HepG2 (cell line): ENCODE data around the gene MACROD2. TPM values are rescaled to one million over a fixed set of nuclear protein-coding genes. Genes with fewer than 3 reads are reported as not detected.

Source experiments
- ATAC-seq: fragments of 200-7000 bp; cut with Tn5 transposase; 3 replicates; pipeline ENCODE4 v1.9.1; 2020; ENCODE audit warnings: mild to moderate bottlenecking, moderate library complexity
- BruUV-seq: library from RNA; stranded (reverse); fragments of 400-500 nt; replicated peaks from 2 replicates; lab custom pipeline; 2021; lab: Mats Ljungman, UMichigan
- CTCF ChIA-PET: fragments of 300-600 bp; formaldehyde crosslinking; extraction: SDS; loops from one replicate; lab custom pipeline; 2021; ENCODE audit warnings: low total read pairs, inconsistent platforms, low intra/inter-chr PET ratio; lab: Yijun Ruan, JAX
- POLR2A ChIA-PET: fragments of 350-600 bp; sonication (Branson Sonifier 250); formaldehyde crosslinking; loops from one replicate; lab custom pipeline; 2020; ENCODE audit warnings: antibody characterized with exemption, inconsistent platforms; lab: Yijun Ruan, JAX
- DNase-seq: peaks from one replicate; pipeline ENCODE4 v3.0.0-alpha.2; 2015; ENCODE audit warnings: low spot score
- FAIRE-seq: peaks from 3 replicates; lab custom pipeline; 2011; peaks lifted over from hg19 to GRCh38; lab: Jason Lieb, UNC
- H2AFZ ChIP-seq: one replicate; pipeline ENCODE4 v1.6.1; 2011; ENCODE audit warnings: low read length, inconsistent platforms
- H3K27ac ChIP-seq: fragments of 300-600 bp; 3 replicates; pipeline ENCODE4 v1.8.0; 2011; ENCODE audit warnings: mixed run types, mild to moderate bottlenecking, mixed read lengths, low read length, inconsistent platforms; ENCODE audit not compliant: insufficient read depth; ENCODE audit errors: extremely low read length
- H3K27me3 ChIP-seq, 2 experiments: fragments of 200-600 bp in 1 of 2; 2 replicates in 1 of 2; 3 replicates in 1 of 2; pipeline versions ENCODE4 v1.6.0 to v1.8.0; 2011; ENCODE audit warnings: low read length in 2 of 2, mild to moderate bottlenecking in 2 of 2, moderate library complexity in 2 of 2, inconsistent platforms in 1 of 2; ENCODE audit not compliant: insufficient read depth in 2 of 2, control insufficient read depth in 1 of 2
- H3K36me3 ChIP-seq, 2 experiments: fragments of 200-600 bp in 1 of 2; replicated peaks in 1 of 2; 2 replicates in 1 of 2; 3 replicates in 1 of 2; pipeline versions ENCODE4 v1.5.1 to v1.8.0; 2011; ENCODE audit warnings: low read length in 2 of 2, inconsistent platforms in 1 of 2; ENCODE audit not compliant: insufficient read depth in 2 of 2, control insufficient read depth in 1 of 2
- H3K4me1 ChIP-seq: 2 replicates; pipeline ENCODE4 v1.5.1; 2012; ENCODE audit warnings: low read length, inconsistent platforms; ENCODE audit not compliant: insufficient read depth
- H3K4me2 ChIP-seq: 2 replicates; pipeline ENCODE4 v1.6.0; 2011; ENCODE audit warnings: low read depth, low read length, inconsistent platforms
- H3K4me3 ChIP-seq, 3 experiments: fragments of 200-600 bp in 1 of 3; sonication (generic), shearing (Covaris generic) in 1 of 3; replicated peaks in 1 of 3; 2 replicates each; pipeline ENCODE4 v1.5.1; 2011 to 2016; ENCODE audit warnings: low read length in 3 of 3, inconsistent platforms in 2 of 3, low read depth in 2 of 3, mild to moderate bottlenecking in 2 of 3, control low read depth in 1 of 3, mixed read lengths in 1 of 3; ENCODE audit not compliant: insufficient read depth in 1 of 3
- H3K79me2 ChIP-seq: one replicate; pipeline ENCODE4 v1.6.1; 2011; ENCODE audit warnings: low read length, inconsistent platforms; ENCODE audit not compliant: insufficient read depth
- H3K9ac ChIP-seq: 2 replicates; pipeline ENCODE4 v1.6.0; 2011; ENCODE audit warnings: mild to moderate bottlenecking, low read depth, low read length, inconsistent platforms; ENCODE audit not compliant: insufficient read depth
- H3K9me3 ChIP-seq: 2 replicates; pipeline ENCODE4 v1.5.1; 2012; ENCODE audit warnings: mild to moderate bottlenecking, low read length
- H4K20me1 ChIP-seq: 2 replicates; pipeline ENCODE4 v1.6.0; 2011; ENCODE audit warnings: inconsistent platforms, mild to moderate bottlenecking, low read length, moderate library complexity; ENCODE audit not compliant: insufficient read depth
- FOXC1 ChIP-seq: sonication (generic); formaldehyde crosslinking; IDR thresholded peaks from 2 replicates; pipeline ENCODE4 v1.8.0; 2022; ENCODE audit warnings: mild to moderate bottlenecking, missing genetic modification reagents, borderline replicate concordance
- HDAC1 ChIP-seq: sonication (generic); formaldehyde crosslinking; IDR thresholded peaks from 2 replicates; pipeline ENCODE4 v1.5.1; 2020; ENCODE audit warnings: mild to moderate bottlenecking, missing genetic modification reagents
- KLF16 ChIP-seq, 2 experiments: sonication (generic) in 1 of 2; formaldehyde crosslinking in 1 of 2; IDR thresholded peaks; 2 replicates each; pipeline versions ENCODE4 v1.6.1 to v1.8.0; 2016 to 2023; ENCODE audit warnings: missing genetic modification reagents in 2 of 2, missing compliant biosample characterization in 1 of 2
- MED8 ChIP-seq: sonication (generic); formaldehyde crosslinking; IDR thresholded peaks from 2 replicates; pipeline ENCODE4 v1.8.1; 2023; ENCODE audit warnings: mild to moderate bottlenecking, missing genetic modification reagents; ENCODE audit not compliant: insufficient replicate concordance
- NFIB ChIP-seq: sonication (generic); formaldehyde crosslinking; IDR thresholded peaks from 2 replicates; pipeline ENCODE4 v1.9.0; 2021; ENCODE audit warnings: missing genetic modification reagents, mild to moderate bottlenecking, borderline replicate concordance
- RAD51 ChIP-seq: fragments of 450-650 bp; IDR thresholded peaks from 2 replicates; pipeline ENCODE4 v1.6.1; 2016; ENCODE audit warnings: borderline replicate concordance
- SMAD1 ChIP-seq: sonication (generic); formaldehyde crosslinking; IDR thresholded peaks from 2 replicates; pipeline ENCODE4 v1.4.0; 2020; ENCODE audit warnings: missing genetic modification reagents, low read depth, mild to moderate bottlenecking, borderline replicate concordance
- SRSF9 ChIP-seq: fragments of 200-400 bp; formaldehyde crosslinking; IDR thresholded peaks from 2 replicates; pipeline ENCODE4 v1.6.1; 2018; ENCODE audit warnings: borderline replicate concordance, mild to moderate bottlenecking, low read depth, low read length; ENCODE audit not compliant: insufficient read depth, poor library complexity, severe bottlenecking
- ZNF350 ChIP-seq: sonication (generic); formaldehyde crosslinking; IDR thresholded peaks from 2 replicates; pipeline ENCODE4 v1.4.0; 2020; ENCODE audit warnings: mild to moderate bottlenecking, low read depth, missing genetic modification reagents, borderline replicate concordance
- ZNF44 ChIP-seq: sonication (generic); formaldehyde crosslinking; IDR thresholded peaks from 2 replicates; pipeline ENCODE4 v1.5.1; 2020; ENCODE audit warnings: mild to moderate bottlenecking, missing genetic modification reagents
- ZNF451 ChIP-seq: sonication (generic); formaldehyde crosslinking; IDR thresholded peaks from 2 replicates; pipeline ENCODE4 v1.5.0; 2020; ENCODE audit warnings: mild to moderate bottlenecking, missing genetic modification reagents
- ZNF777 ChIP-seq: sonication (generic); formaldehyde crosslinking; IDR thresholded peaks from 2 replicates; pipeline ENCODE4 v1.4.0; 2020; ENCODE audit warnings: missing genetic modification reagents
- WGBS: methylation state at CpG from one replicate; pipeline ENCODE4 v1.1.6; 2017; ENCODE audit warnings: low lambda C conversion rate; 5-methylcytosine and 5-hydroxymethylcytosine counted together
- in situ Hi-C: cut with HindIII; loops from 2 replicates; pipeline ENCODE4 v1.10.0; 2017; ENCODE audit warnings: low pct_unique_long_range_greater_than_20kb; ENCODE audit not compliant: extremely low pct_ligation_motif_present
- intact Hi-C: fragments of 100-400 bp; cut with micrococcal nuclease; formaldehyde crosslinking; loops from one replicate; pipeline ENCODE4 v1.10.0; 2022; ENCODE audit not compliant: unreplicated experiment
- polyA plus RNA-seq, 8 experiments: library from polyadenylated mRNA; depleted of rRNA in 3 of 8; stranded (reverse) in 7 of 8; unstranded in 1 of 8; fragments of >200 nt; fragmentation: Illumina TruSeq in 4 of 8; extraction: Trizol in 4 of 8; gene quantifications; 2 replicates each; pipeline versions ENCODE4 v1.2.1 to v1.2.3, GENCODE V29; 2011 to 2016; ENCODE audit warnings: low read depth in 4 of 8, missing spikeins in 1 of 8, mixed read lengths in 1 of 8; ENCODE audit not compliant: insufficient read depth in 1 of 8
- total RNA-seq, 5 experiments: library from RNA; depleted of rRNA; stranded (reverse); fragments of >200 nt; fragmentation: Illumina TruSeq; extraction: Trizol; gene quantifications; 2 replicates each; pipeline ENCODE4 v1.2.3, GENCODE V29; 2016; ENCODE audit warnings: low read depth in 1 of 5
- TF ChIP-seq, protein P1 (sequence below): sonication (generic); formaldehyde crosslinking; IDR thresholded peaks from 2 replicates; pipeline ENCODE4 v1.5.0; 2020; ENCODE audit warnings: mild to moderate bottlenecking, missing genetic modification reagents
- TF ChIP-seq, protein P2 (sequence below): sonication (generic); formaldehyde crosslinking; conservative IDR thresholded peaks from 2 replicates; pipeline ENCODE4 v1.8.1; 2023; ENCODE audit warnings: missing genetic modification reagents
- TF ChIP-seq, protein P3 (sequence below): sonication (generic); formaldehyde crosslinking; IDR thresholded peaks from 2 replicates; pipeline ENCODE4 v1.5.1; 2020; ENCODE audit warnings: missing genetic modification reagents, mild to moderate bottlenecking, borderline replicate concordance
- TF ChIP-seq, protein P4 (sequence below): sonication (generic); formaldehyde crosslinking; IDR thresholded peaks from 2 replicates; pipeline ENCODE4 v1.5.1; 2020; ENCODE audit warnings: missing genetic modification reagents, mild to moderate bottlenecking, borderline replicate concordance

Gene MACROD2
- total and polyA plus RNA-seq, 2 of the 13 experiments (the other 11 are each of a cell fraction or from before 2014, with no cell fraction given) = 0.13 to 0.51 TPM

DNA sequence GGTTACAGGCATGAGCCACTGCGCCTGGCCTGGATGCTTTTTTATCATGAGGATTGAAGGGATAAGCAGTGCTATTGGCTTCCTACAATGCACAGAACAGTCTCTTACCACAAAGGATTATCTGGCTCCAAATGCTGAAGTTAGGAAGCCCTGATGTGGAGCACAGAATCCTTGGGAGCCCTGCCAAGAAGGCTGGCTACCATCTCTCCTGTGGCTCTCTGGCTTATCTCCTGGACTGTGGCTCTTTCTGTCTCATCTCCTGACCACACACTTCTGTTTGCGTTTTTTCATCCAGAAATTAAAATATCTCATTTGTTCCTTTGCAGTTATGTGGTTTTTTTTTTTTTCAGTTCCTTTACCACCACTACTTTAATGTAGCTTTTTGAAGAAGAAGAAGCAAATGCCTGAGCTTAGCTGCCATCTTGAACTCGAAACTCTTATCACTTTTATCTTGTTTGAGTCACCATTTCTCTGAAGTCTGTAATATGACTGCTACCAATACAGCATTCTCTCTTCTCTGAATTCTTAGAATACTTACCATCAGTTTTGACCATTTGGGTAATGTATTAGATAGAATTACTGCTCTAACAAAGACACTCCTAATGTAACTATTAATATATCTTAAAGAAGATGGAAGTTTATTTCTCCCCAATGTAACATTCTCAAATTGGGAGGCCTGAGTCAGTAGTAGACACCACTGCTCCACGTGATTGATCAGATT is 1533.2 kb downstream of the MACROD2 start:
- no peaks in the 10 kb centered on the region for H4K20me1 ChIP-seq
- DNase-seq (no peak), ATAC-seq (no peak)
- no TSS peak for BruUV-seq
- WGBS = 11% methylated on average over 4 of the region's 4 CpGs
- CTCF ChIA-PET = no interaction called here
- POLR2A ChIA-PET = no interaction called here
- no peak overlapping the region for H2AFZ ChIP-seq
- no peak overlapping the region for H3K4me2 ChIP-seq
- in situ Hi-C loops = no loop called here
- intact Hi-C loops = no loop called here
- no peaks in the 10 kb centered on the region for H3K27me3 ChIP-seq
- TF ChIP-seq, protein P1, sequence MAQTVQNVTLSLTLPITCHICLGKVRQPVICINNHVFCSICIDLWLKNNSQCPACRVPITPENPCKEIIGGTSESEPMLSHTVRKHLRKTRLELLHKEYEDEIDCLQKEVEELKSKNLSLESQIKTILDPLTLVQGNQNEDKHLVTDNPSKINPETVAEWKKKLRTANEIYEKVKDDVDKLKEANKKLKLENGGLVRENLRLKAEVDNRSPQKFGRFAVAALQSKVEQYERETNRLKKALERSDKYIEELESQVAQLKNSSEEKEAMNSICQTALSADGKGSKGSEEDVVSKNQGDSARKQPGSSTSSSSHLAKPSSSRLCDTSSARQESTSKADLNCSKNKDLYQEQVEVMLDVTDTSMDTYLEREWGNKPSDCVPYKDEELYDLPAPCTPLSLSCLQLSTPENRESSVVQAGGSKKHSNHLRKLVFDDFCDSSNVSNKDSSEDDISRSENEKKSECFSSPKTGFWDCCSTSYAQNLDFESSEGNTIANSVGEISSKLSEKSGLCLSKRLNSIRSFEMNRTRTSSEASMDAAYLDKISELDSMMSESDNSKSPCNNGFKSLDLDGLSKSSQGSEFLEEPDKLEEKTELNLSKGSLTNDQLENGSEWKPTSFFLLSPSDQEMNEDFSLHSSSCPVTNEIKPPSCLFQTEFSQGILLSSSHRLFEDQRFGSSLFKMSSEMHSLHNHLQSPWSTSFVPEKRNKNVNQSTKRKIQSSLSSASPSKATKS (CRISPR knock-in tag) = no peak
- TF ChIP-seq, protein P2, sequence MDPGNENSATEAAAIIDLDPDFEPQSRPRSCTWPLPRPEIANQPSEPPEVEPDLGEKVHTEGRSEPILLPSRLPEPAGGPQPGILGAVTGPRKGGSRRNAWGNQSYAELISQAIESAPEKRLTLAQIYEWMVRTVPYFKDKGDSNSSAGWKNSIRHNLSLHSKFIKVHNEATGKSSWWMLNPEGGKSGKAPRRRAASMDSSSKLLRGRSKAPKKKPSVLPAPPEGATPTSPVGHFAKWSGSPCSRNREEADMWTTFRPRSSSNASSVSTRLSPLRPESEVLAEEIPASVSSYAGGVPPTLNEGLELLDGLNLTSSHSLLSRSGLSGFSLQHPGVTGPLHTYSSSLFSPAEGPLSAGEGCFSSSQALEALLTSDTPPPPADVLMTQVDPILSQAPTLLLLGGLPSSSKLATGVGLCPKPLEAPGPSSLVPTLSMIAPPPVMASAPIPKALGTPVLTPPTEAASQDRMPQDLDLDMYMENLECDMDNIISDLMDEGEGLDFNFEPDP (CRISPR knock-in tag) = no peak
- TF ChIP-seq ZNF451 (CRISPR knock-in tag) = no peak
- no peak for TF ChIP-seq FOXC1
- no peak for TF ChIP-seq ZNF44 (CRISPR knock-in tag)
- no peak for TF ChIP-seq HDAC1
- TF ChIP-seq ZNF777 (CRISPR knock-in tag) = no peak
- TF ChIP-seq, protein P3, sequence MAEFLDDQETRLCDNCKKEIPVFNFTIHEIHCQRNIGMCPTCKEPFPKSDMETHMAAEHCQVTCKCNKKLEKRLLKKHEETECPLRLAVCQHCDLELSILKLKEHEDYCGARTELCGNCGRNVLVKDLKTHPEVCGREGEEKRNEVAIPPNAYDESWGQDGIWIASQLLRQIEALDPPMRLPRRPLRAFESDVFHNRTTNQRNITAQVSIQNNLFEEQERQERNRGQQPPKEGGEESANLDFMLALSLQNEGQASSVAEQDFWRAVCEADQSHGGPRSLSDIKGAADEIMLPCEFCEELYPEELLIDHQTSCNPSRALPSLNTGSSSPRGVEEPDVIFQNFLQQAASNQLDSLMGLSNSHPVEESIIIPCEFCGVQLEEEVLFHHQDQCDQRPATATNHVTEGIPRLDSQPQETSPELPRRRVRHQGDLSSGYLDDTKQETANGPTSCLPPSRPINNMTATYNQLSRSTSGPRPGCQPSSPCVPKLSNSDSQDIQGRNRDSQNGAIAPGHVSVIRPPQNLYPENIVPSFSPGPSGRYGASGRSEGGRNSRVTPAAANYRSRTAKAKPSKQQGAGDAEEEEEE = no peak
- TF ChIP-seq KLF16 (CRISPR knock-in tag; IDR thresholded peaks at IDR 0.05) = no peak
- no peak for TF ChIP-seq SMAD1
- no peak for TF ChIP-seq NFIB (CRISPR knock-in tag)
- TF ChIP-seq, protein P4, sequence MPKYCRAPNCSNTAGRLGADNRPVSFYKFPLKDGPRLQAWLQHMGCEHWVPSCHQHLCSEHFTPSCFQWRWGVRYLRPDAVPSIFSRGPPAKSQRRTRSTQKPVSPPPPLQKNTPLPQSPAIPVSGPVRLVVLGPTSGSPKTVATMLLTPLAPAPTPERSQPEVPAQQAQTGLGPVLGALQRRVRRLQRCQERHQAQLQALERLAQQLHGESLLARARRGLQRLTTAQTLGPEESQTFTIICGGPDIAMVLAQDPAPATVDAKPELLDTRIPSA (CRISPR knock-in tag) = no peak
- TF ChIP-seq RAD51 = no peak
- no peak for TF ChIP-seq SRSF9
- TF ChIP-seq ZNF350 (CRISPR knock-in tag) = no peak
- TF ChIP-seq MED8 (CRISPR knock-in tag) = no peak
- TF ChIP-seq, all 625 proteins: peak for 0
- H3K27ac ChIP-seq = no peak overlapping the region
- no peak overlapping the region for H3K9ac ChIP-seq
- no peak for FAIRE-seq
- no peaks in the 10 kb centered on the region for H3K36me3 ChIP-seq
- H3K79me2 ChIP-seq = no peaks in the 10 kb centered on the region
- no peak overlapping the region for H3K4me3 ChIP-seq
- no peaks in the 10 kb centered on the region for H3K4me1 ChIP-seq
- peaks cover 81% of the 10 kb centered on the region for H3K9me3 ChIP-seq
